Cardiac fibroblast (primary cell): Measurements from ENCODE around the gene MSH5.
A peak's percentile ranks its signal among the peaks of the same experiment; 100 is the strongest.

Experiments used
- DNase-seq, 2 donors: peaks; one replicate each; pipeline versions ENCODE4 v3.0.0 to v3.0.0-alpha.2; 2010; ENCODE audit warnings: low read depth in 2 of 2
- H3K4me3 ChIP-seq, 2 donors: replicated peaks in 1 of 2; 1 replicate in 1 of 2; 2 replicates in 1 of 2; pipeline ENCODE4 v1.5.1; 2011; ENCODE audit warnings: low read depth in 2 of 2, low read length in 2 of 2, mild to moderate bottlenecking in 2 of 2, moderate library complexity in 1 of 2
- TF ChIP-seq, protein P1 (sequence below): IDR thresholded peaks from one replicate; pipeline ENCODE4 v1.5.1; 2011; ENCODE audit warnings: low read depth, mild to moderate bottlenecking, low read length, inconsistent platforms

MSH5 gene

DNA sequence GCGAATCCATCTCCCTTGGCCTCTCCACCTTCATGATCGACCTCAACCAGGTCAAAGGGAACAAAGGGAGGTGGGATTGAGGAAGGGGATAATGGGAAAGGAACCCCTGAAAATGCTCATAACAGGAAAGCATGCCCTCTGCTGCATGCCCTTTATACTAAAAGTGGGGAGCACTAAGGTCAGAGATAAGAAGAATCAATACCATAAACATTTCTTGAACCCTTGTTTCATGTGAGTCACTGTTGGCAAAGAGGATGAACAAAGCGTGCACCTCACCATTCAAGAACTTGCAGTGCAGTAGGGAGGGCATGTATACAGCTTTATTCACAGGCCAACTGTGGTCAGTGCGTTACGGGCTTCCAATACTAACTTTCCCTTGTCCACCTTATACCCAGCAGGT lies 21.0 kb downstream of the MSH5 start:
- DNase-seq = no peak
- no peak overlapping the region for H3K4me3 ChIP-seq
- TF ChIP-seq, protein P1, sequence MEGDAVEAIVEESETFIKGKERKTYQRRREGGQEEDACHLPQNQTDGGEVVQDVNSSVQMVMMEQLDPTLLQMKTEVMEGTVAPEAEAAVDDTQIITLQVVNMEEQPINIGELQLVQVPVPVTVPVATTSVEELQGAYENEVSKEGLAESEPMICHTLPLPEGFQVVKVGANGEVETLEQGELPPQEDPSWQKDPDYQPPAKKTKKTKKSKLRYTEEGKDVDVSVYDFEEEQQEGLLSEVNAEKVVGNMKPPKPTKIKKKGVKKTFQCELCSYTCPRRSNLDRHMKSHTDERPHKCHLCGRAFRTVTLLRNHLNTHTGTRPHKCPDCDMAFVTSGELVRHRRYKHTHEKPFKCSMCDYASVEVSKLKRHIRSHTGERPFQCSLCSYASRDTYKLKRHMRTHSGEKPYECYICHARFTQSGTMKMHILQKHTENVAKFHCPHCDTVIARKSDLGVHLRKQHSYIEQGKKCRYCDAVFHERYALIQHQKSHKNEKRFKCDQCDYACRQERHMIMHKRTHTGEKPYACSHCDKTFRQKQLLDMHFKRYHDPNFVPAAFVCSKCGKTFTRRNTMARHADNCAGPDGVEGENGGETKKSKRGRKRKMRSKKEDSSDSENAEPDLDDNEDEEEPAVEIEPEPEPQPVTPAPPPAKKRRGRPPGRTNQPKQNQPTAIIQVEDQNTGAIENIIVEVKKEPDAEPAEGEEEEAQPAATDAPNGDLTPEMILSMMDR = no peak

DNA sequence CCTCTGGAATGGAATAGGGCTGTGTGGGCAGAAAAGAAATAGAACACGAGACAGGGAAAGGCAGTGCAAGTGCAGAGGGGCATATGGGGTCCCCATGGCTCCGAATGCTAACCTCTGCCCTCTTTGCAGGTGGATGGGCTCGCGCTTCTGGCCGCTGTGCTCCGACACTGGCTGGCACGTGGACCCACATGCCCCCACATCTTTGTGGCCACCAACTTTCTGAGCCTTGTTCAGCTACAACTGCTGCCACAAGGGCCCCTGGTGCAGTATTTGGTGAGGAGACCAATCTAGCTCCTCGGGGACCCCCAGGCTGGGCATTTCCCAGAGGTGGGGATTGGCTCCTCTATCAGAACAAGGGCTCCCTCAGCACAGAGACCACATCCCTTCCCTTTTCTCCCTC lies 21.5 kb downstream of the MSH5 start:
- no peak for DNase-seq
- TF ChIP-seq, protein P1 = no peak
- H3K4me3 ChIP-seq = no peak overlapping the region

DNA sequence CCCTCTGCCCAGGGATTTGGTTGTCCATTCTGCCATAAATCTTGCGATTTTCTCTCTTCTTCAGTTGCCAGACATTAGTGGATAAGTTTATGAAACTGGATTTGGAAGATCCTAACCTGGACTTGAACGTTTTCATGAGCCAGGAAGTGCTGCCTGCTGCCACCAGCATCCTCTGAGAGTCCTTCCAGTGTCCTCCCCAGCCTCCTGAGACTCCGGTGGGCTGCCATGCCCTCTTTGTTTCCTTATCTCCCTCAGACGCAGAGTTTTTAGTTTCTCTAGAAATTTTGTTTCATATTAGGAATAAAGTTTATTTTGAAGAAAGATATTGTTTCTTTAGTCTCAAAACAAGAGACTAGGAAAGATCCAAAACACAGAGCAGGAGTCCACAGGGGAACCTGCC lies 22.6 kb downstream of the MSH5 start, which contains the start of gene SAPCD1:
SAPCD1 (plus strand) TSS at position 301 of the 400 bp plus-strand sequence. CDS start 399 bp downstream, outside the sequence.
- H3K4me3 ChIP-seq = no peak within 1 kb of the TSS
- DNase-seq = no peak
- TF ChIP-seq, protein P1 = no peak

DNA sequence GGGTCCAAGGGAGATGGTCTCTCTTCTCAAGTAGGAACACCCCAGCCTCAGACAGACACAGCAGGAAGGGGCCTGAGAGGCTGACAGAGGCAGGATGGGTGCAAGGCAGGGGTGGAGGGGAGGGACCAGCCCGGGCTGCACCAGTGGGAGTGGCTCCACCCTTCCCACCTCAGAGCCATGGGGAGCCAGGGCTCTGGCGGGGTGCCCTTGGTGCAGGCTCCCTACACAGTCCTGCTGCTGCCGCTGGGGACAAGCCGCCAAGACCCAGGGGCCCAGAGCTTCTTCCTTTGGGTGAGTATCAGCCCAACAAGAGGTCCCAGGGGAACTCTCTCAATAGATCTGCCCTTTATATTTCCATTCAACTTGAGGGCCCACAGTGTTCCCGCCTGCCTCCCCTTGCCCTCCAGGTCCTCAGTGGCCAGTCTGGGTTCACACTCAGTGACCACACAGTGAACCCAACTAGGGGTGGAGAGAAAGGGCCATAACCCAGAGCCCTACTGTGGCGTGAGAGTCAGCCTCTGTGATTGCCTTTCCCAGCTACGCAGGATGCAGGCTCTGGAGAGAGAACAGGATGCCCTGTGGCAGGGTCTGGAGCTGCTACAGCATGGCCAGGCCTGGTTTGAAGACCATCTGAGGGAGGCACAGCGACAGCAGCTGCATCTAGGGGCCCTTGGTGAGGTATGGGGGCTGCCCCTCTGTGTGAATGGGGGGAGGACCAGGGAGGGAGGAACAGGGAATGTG lies 23.2 kb downstream of the MSH5 start:
- H3K4me3 ChIP-seq = no peak overlapping the region

DNA sequence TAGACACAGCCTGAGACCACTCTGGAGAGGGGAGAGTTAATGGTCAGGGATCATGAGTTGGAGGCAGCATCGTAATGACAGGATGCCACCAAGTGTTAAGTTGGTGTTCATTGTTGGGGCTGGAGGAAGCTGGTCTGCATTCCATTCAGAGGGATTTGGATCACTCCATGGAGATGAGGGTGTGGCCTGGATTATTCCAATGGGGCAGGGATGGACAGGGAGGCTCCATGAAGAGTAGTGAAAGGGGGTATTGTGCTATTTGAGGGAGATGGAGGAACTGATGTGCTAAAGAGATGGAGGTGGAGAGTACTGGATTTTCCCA lies 23.8 kb downstream of the MSH5 start:
- DNase-seq = peak; percentile 44 to 70
- TF ChIP-seq, protein P1 = no peak
- no peak overlapping the region for H3K4me3 ChIP-seq

More for the DNA sequence above, 23.2 kb downstream of the MSH5 start:
- TF ChIP-seq, protein P1 = no peak
- no peak for DNase-seq

DNA sequence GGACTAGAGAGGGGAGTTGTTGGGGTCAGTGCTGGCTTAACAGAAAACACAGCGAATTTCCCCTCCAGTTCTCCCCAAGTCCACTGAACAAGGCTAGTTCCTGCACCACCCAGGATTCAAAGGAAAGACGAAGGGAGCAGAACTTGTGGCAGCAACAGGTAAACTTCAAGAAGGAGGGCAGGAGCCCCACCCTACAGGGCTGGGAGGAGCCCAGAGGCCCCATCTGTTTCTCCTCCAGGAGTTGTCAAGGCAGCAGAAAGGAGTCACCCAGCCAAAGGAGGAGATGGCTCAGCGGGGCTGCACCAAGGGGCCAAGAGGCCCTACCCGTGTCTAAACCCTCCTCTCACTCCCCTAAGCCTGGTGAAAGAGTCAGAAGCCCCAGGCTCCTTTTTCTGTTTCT lies 24.4 kb downstream of the MSH5 start:
- TF ChIP-seq, protein P1 = no peak
- H3K4me3 ChIP-seq = no peak overlapping the region
- DNase-seq = no peak

DNA sequence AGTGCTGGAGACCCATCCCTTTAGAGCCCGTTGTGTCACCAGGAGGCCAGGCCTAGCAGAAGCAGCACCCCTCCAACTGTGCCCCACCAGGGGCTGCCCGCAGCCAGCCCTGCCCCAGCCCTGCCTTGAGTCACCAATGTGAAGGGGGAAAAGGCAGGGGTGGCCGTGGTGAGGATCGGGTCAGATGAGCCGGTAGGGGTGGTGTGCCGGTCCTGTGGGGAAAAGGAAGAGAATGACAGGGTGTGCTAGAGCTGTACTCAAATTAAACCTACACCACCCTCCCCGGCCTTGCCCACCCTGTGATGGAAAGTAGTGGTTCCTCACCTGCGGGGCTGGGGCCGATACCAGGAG lies 25.7 kb downstream of the MSH5 start:
- no peak overlapping the region for H3K4me3 ChIP-seq
- TF ChIP-seq, protein P1 = no peak
- no peak for DNase-seq
